COLO668 (cell line): ENCODE data around the gene NCOA6.
"Not testable (repeated sequence)": the region's sequence is repeated elsewhere in the genome, so short reads cannot be mapped to it uniquely, and the experiment has no call there.

Experiments used
- DNase-seq: peaks from one replicate; lab custom pipeline; 2025; ENCODE audit not compliant: unreplicated experiment; lab: John Stamatoyannopoulos, UW

The NCOA6 gene

DNA sequence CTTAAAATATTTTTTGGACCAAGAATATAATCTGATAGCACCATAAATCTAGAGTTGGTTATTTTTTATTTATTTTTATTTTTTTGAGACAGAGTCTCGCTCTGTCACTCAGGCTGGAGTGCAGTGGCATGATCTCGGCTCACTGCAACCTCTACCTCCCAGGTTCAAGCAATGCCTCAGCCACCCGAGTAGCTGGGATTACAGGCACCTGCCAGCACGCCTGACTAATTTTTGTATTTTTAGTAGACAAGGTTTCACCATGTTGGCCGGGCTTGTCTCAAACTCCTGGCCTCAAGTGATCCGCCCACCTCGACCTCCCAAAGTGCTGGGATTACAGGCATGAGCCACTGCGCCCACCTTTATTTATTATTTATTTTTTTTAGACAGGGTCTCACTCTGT is 45.2 kb downstream of the NCOA6 start:
- DNase-seq, result not testable (repeated sequence)

DNA sequence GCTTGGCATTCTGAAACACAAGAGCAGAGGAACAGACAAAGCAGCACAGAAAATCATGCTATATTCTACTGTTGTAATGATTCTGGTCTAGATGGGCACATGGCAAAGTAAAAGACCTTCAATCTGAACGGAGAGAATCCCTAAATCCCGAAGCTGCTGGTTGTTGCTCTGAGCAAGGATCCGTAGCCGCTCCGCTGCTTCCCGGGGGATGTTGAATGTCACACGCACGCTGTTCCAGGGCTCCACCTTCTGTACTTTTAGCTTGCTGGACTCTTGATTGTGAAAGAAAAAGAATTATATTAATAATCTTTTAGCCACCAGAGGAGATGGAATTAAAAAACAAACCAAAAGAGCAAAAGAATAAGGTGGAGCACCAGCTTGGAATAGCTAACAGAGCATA is 49.3 kb downstream of the NCOA6 start:
- DNase-seq, result no peak

DNA sequence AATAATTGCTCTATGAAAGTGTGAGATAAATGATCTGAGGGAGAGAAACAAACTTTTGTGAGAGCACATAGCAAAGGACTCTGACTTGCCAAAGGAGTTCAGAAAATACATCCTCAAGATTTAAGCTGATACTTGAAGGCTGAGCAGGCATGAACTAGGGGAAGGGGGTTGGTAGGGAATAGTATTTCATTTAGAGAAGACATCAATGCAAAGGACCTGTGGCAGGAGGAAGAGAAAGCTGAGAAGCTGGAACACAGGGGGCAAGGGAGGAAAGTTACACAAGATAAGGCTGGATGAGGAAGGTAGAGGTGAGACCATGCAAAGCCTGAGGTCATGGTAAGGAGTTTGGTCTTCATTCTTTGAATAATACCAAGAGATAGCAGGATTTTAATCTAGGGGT is 50.6 kb downstream of the NCOA6 start:
- no peak for DNase-seq

GRCh38 chr20:34774449-34774848 is 51.0 kb downstream of the NCOA6 start:
- no peak for DNase-seq

DNA sequence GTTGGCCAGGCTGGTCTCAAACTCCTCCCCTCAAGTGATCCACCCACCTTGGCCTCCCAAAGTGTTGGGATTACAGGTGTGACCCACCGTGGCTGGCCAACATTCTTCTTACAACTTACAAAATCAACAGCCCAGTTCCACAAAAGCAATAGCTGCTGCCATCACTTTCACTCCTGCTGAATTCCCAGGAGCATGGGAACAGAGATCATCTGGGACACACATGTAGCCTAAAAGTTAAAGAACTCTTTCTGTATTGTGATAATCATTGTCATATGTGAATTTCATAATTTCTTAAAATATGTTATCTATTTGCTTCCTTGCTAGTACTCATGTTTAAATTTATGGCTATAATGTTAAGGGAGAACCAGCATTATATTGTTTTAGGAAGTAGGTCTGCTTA is 51.7 kb downstream of the NCOA6 start:
- DNase-seq, result no peak

GRCh38 chr20:34772437-34772836 is 53.0 kb downstream of the NCOA6 start:
- DNase-seq, result no peak

GRCh38 chr20:34771680-34772081 is 53.8 kb downstream of the NCOA6 start:
- no peak for DNase-seq

GRCh38 chr20:34768096-34768495 is 57.4 kb downstream of the NCOA6 start:
- DNase-seq, result no peak

- no peak for DNase-seq
Measured at GRCh38 chr20:34762031-34762555, 63.4 kb downstream of the NCOA6 start.

DNA sequence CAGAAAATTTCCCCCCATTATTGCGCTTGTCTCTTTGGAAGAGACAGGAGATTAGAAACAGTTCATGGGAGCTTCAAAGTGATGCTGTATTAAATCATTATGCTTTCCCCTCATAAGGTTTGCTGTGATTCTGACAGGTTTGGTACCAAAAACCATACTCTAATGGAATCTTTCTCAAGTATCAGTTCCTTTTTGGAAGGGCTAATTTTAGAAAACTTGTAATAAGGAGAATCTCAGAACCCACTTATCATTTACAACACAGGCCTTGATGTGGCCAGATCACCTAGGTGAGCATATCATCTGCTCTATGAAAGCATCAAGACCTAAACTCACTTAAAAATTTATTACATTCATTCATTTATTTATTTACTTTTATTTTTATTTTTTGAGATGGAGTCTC is 70.1 kb downstream of the NCOA6 start:
- no peak for DNase-seq

- DNase-seq, result no peak
Measured at GRCh38 chr20:34754611-34755010, 70.8 kb downstream of the NCOA6 start.

DNA sequence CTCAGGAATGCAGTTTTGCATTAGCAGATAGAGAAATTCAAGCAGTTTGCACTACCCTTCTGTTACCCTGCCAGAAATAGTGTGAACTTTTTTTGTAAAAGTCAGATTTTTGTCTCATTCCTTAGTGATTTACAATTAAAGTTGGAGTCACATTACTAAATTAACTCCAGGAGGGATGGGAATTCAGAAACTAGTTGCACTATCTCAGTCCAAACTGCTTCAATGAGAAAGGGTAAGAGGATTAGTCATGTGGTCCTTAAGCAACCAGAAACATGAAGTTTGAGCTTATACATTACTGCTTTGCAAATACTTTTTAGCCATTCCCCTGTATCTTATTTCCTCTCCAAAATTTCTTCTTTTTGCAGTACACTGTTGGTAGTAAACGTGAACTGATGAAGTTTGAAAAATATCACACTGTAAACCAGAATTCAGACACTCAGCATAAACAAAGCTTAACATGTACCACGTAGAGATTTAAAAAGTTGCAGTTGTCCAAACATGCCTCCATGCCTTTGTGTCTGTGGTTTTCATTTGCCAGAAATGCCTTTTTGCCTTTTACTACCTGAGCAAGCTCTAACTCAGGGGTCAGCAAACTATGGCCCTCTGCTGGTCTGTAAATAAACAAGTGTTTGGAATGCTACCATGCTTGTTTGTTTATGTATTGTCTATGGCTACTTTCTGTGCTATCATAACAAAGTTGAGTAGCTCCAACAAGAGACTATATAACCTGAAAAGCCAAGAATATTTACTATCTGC is 71.6 kb downstream of the NCOA6 start:
- DNase-seq, result no peak

- no peak for DNase-seq
Measured at GRCh38 chr20:34751453-34751852, 74.0 kb downstream of the NCOA6 start.

GRCh38 chr20:34750484-34750883 is 75.0 kb downstream of the NCOA6 start:
- DNase-seq, result no peak

GRCh38 chr20:34748709-34749108 is 76.7 kb downstream of the NCOA6 start:
- no peak for DNase-seq

DNA sequence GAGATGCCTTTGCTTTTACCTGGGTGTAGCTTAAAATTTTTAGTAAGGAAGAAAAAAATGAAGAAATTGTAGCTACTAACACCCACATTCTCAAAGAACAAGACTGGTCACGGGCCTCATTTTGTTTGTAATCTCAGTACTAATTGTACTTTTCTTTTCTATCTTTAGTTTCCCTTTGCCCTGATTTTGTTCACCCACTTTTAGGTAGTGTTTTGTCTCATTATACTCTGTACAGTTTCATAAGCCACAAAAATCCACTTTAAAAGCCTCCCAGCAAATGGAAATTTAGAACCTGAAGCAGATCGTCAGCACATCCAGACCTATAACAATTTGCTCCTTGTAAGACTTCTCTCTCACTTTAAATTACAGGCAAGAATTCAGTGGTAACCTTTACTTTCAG is 78.0 kb downstream of the NCOA6 start:
- no peak for DNase-seq

DNA sequence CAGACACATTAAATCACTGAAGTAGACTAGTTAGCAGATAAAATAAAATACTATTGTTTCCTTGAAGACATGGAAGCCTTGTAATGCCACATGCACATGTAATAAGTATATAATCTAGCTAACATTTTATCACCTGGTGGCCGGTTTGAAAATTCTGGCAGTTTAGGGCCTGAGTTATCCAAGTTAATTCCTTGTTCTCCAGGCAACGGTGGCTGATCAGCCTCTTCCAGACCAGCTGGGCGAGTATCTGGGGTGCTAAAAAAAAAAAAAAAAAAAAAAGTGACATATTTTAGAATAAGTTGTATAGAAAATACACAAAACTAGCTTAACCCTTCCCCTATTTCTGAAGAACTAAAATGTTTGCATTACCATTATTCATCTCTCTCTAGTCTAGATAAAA is 78.8 kb downstream of the NCOA6 start:
- DNase-seq, result no peak

- DNase-seq, result no peak
Measured at GRCh38 chr20:34744847-34745246, 80.6 kb downstream of the NCOA6 start.

GRCh38 chr20:34744340-34744739 is 81.1 kb downstream of the NCOA6 start:
- DNase-seq, result no peak

DNA sequence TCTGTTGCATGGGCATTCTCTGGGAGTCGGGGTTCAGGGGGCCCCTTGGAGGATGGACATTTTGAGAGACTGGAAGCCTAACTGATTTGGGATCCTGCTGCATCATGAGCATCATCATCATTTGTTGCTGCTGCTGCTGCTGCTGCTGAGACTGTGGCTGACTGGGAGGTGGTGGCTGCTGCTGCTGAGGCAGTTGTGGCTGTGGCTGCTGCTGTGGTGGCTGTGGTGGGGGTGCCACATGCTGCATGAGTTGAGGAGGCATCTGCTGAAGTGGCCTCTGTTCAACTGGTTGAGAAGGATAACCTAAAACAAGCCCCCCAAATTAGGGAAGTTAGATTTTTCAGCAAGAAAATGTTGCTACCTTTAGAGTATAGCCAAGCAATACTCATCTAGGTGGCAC is 82.4 kb downstream of the NCOA6 start:
- DNase-seq, result no peak

- no peak for DNase-seq
Measured at GRCh38 chr20:34736106-34736735, 89.2 kb downstream of the NCOA6 start.

DNA sequence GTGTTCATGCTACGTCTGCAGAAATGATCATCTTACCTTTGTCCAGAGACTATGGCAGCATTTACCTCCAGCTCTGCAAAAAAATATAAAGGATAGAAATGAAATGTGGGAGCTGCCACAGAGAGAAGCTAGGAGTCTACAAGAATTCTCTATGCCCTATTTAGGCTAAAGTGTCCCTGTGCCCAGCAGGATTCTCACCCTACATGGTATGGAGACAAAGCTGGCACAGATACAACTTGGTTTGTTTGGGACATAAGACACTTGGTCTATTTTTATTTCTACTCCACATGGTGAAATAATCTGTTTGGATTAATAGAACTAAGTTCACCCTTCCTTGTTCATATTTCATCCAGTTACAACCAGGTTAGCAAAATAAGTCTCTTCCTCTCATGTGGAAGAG is 92.9 kb downstream of the NCOA6 start:
- no peak for DNase-seq

GRCh38 chr20:34729416-34729815 is 96.0 kb downstream of the NCOA6 start:
- DNase-seq, result no peak
